ENCODE measurements around the gene CCDC40. TPM values are rescaled to one million over a fixed set of nuclear protein-coding genes. Genes with fewer than 3 reads are reported as not detected.

The CCDC40 gene
- total RNA-seq, 1 donor from 2014 or later = 9.5 TPM

DNA sequence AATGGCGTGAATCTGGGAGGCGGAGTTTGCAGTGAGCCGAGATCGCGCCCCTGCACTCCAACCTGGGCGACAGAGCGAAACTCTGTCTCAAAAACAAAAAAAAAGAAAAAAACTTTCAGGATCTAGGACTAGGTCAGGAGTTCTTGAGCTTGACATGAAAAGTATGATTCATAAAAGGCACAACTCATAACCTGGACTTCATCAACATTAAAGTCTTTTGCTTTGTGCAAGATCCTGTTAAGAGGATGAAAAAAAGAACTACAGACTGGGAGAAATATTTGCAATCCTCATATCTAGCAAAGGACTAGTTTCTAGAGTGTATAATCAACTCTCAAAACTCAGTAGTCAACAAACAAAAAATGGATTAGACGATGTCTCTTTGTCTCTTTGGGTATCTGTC is 40.7 kb upstream of the CCDC40 start:
- Mint-ChIP-seq H3K4me1 (ENCODE audit: unreplicated experiment) (peaks cover 43% of the 10 kb centered on the region), H3K4me3 (ENCODE audit: unreplicated experiment) (no peak overlapping the region), H3K9me3 (ENCODE audit: unreplicated experiment) (no peaks in the 10 kb centered on the region), H3K27ac (ENCODE audit: unreplicated experiment) (no peak overlapping the region), H3K36me3 (ENCODE audit: unreplicated experiment) (peaks cover 4% of the 10 kb centered on the region), H3K27me3 (ENCODE audit: unreplicated experiment) (no peaks in the 10 kb centered on the region)
- TF ChIP-seq, protein P1, sequence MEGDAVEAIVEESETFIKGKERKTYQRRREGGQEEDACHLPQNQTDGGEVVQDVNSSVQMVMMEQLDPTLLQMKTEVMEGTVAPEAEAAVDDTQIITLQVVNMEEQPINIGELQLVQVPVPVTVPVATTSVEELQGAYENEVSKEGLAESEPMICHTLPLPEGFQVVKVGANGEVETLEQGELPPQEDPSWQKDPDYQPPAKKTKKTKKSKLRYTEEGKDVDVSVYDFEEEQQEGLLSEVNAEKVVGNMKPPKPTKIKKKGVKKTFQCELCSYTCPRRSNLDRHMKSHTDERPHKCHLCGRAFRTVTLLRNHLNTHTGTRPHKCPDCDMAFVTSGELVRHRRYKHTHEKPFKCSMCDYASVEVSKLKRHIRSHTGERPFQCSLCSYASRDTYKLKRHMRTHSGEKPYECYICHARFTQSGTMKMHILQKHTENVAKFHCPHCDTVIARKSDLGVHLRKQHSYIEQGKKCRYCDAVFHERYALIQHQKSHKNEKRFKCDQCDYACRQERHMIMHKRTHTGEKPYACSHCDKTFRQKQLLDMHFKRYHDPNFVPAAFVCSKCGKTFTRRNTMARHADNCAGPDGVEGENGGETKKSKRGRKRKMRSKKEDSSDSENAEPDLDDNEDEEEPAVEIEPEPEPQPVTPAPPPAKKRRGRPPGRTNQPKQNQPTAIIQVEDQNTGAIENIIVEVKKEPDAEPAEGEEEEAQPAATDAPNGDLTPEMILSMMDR (IDR thresholded peaks at IDR 0.05) = no peak
- DNase-seq (ENCODE audit: extremely low spot score, unreplicated experiment) = no peak

DNA sequence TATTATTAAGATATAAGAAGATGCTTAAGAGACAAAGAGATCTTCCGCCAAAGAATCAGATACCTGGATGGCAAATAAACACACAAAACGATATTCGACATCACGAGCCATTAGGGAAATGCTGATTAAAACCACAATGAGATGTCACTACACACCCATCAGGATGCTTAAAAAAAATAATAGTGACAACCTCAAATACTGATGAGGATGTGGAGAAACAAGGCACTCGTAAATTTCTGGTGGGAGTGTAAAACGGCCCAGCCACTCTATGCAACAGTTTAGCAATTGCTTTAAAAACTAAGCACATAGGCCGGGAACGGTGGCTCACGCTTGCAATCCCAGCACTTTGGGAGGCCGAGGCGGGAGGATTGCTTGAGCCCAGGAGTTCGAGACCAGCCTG is 40.2 kb upstream of the CCDC40 start:
- no peaks in the 10 kb centered on the region for H3K27me3 Mint-ChIP-seq (ENCODE audit: unreplicated experiment)
- no peak for DNase-seq (ENCODE audit: extremely low spot score, unreplicated experiment)
- peaks cover 37% of the 10 kb centered on the region for H3K4me1 Mint-ChIP-seq (ENCODE audit: unreplicated experiment)
- no peak overlapping the region for H3K4me3 Mint-ChIP-seq (ENCODE audit: unreplicated experiment)
- TF ChIP-seq, protein P1 (IDR thresholded peaks at IDR 0.05) = no peak
- H3K36me3 Mint-ChIP-seq (ENCODE audit: unreplicated experiment) = peaks cover 4% of the 10 kb centered on the region
- no peaks in the 10 kb centered on the region for H3K9me3 Mint-ChIP-seq (ENCODE audit: unreplicated experiment)
- no peak overlapping the region for H3K27ac Mint-ChIP-seq (ENCODE audit: unreplicated experiment)

DNA sequence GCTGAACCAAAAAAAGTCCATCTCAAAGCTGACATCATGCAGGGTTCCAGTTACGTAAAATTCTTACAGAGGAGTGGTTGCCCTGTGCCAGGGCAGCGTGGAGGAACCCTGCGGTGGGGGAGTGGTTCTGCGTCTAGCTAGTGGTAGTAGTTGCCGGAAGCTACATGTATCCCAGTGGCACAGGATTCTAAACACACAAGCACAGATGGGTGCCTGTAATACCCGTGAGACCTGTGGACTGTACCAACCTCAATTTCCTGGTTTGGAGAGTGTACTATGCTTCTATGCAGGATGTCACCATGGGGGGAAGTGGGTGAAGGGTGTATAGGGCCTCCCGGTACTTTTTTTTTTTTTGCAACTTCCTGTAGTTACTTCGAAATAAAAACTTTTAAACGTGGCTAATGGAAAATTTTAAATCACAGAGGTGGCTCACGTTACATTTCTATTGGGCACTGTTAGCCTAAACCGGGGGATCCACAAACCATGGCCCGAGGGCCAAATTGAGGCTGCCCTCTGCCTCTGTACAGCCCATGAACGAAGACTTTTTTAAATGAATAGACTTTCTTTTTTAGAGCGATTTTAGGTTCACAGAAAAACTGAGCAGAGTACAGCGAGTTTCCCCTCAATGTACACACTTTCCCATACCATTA is 39.3 kb upstream of the CCDC40 start:
- Mint-ChIP-seq H3K27ac (ENCODE audit: unreplicated experiment) (no peak overlapping the region), H3K27me3 (ENCODE audit: unreplicated experiment) (no peaks in the 10 kb centered on the region), H3K9me3 (ENCODE audit: unreplicated experiment) (no peaks in the 10 kb centered on the region), H3K4me3 (ENCODE audit: unreplicated experiment) (no peak overlapping the region), H3K36me3 (ENCODE audit: unreplicated experiment) (peaks cover 6% of the 10 kb centered on the region), H3K4me1 (ENCODE audit: unreplicated experiment) (peaks cover 36% of the 10 kb centered on the region)
- DNase-seq (ENCODE audit: extremely low spot score, unreplicated experiment) = no peak
- TF ChIP-seq, protein P1 (IDR thresholded peaks at IDR 0.05) = no peak

DNA sequence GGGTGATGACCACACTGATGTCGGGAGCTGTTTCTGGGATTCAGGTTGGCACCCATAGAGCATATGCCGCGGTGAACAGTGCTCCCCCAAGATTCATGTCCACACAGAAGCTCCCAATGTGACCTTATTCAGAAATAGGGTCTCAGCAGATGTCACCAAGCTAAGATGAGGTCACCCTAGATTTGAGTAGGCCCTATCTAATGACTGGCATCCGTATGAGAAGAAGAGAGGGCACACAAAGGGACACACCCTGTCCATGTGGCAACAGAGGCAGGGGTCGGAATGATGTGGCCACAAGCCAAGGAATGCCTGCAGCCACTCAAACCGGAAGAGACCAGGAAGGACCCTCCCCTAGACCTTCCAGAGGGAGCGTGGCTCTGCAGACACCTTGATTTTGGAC is 36.3 kb upstream of the CCDC40 start:
- Mint-ChIP-seq H3K27me3 (ENCODE audit: unreplicated experiment) (no peaks in the 10 kb centered on the region), H3K36me3 (ENCODE audit: unreplicated experiment) (peaks cover 8% of the 10 kb centered on the region)

GRCh38 chr17:80000981-80001775 is 35.3 kb upstream of the CCDC40 start:
- TF ChIP-seq, protein P1 (IDR thresholded peaks at IDR 0.05) = no peak
- Mint-ChIP-seq H3K36me3 (ENCODE audit: unreplicated experiment) (peaks cover 8% of the 10 kb centered on the region), H3K4me3 (ENCODE audit: unreplicated experiment) (no peak overlapping the region), H3K27me3 (ENCODE audit: unreplicated experiment) (no peaks in the 10 kb centered on the region), H3K9me3 (ENCODE audit: unreplicated experiment) (no peaks in the 10 kb centered on the region), H3K27ac (ENCODE audit: unreplicated experiment) (no peak overlapping the region), H3K4me1 (ENCODE audit: unreplicated experiment) (peaks cover 18% of the 10 kb centered on the region)
- DNase-seq (ENCODE audit: extremely low spot score, unreplicated experiment) = no peak

More for the DNA sequence above, 36.3 kb upstream of the CCDC40 start:
- Mint-ChIP-seq H3K27ac (ENCODE audit: unreplicated experiment) (no peak overlapping the region), H3K9me3 (ENCODE audit: unreplicated experiment) (no peaks in the 10 kb centered on the region), H3K4me1 (ENCODE audit: unreplicated experiment) (peaks cover 14% of the 10 kb centered on the region), H3K4me3 (ENCODE audit: unreplicated experiment) (no peak overlapping the region)
- no peak for DNase-seq (ENCODE audit: extremely low spot score, unreplicated experiment)
- TF ChIP-seq, protein P1 (IDR thresholded peaks at IDR 0.05) = no peak
